Kidney (tissue), 14 donors: ENCODE measurements around the gene DNAJB2. TPM values are rescaled to one million over a fixed set of nuclear protein-coding genes. Genes with fewer than 3 reads are reported as not detected.

Experiments
- DNase-seq, 5 donors: peaks; one replicate each; pipeline ENCODE4 v3.0.0-alpha.2; 2013 to 2020
- FAIRE-seq: peaks from 2 replicates; lab custom pipeline; 2012; peaks lifted over from hg19 to GRCh38; lab: Jason Lieb, UNC
- H3K27ac ChIP-seq, 2 donors: one replicate each; pipeline ENCODE4 v1.7.0; 2013; ENCODE audit warnings: low read depth in 2 of 2, low read length in 2 of 2, inconsistent platforms in 1 of 2
- H3K27me3 ChIP-seq: one replicate; pipeline ENCODE4 v1.7.1; 2013; ENCODE audit warnings: low read length, inconsistent platforms; ENCODE audit not compliant: control insufficient read depth, insufficient read depth
- H3K36me3 ChIP-seq, 3 donors: one replicate each; pipeline versions ENCODE4 v1.7.0 to v1.7.1; 2013; ENCODE audit warnings: low read length in 3 of 3, control low read depth in 1 of 3, inconsistent platforms in 1 of 3; ENCODE audit not compliant: insufficient read depth in 3 of 3, control insufficient read depth in 2 of 3
- H3K4me1 ChIP-seq, 3 donors: one replicate each; pipeline versions ENCODE4 v1.7.0 to v1.7.1; 2013; ENCODE audit warnings: low read length in 3 of 3, inconsistent platforms in 1 of 3, low read depth in 1 of 3; ENCODE audit not compliant: control insufficient read depth in 2 of 3, insufficient read depth in 2 of 3
- H3K4me3 ChIP-seq, 3 donors: one replicate each; pipeline versions ENCODE4 v1.7.0 to v1.8.1; 2013; ENCODE audit warnings: low read length in 3 of 3, control low read depth in 1 of 3, inconsistent platforms in 1 of 3
- H3K9ac ChIP-seq, 3 donors: one replicate each; pipeline versions ENCODE4 v1.7.0 to v1.7.1; 2013; ENCODE audit warnings: low read length in 3 of 3, control low read depth in 1 of 3, inconsistent platforms in 1 of 3
- H3K9me3 ChIP-seq, 3 donors: one replicate each; pipeline versions ENCODE4 v1.7.0 to v1.7.1; 2013; ENCODE audit warnings: low read length in 3 of 3, control low read depth in 1 of 3, inconsistent platforms in 1 of 3; ENCODE audit not compliant: control insufficient read depth in 2 of 3, insufficient read depth in 1 of 3
- CTCF ChIP-seq: IDR thresholded peaks from 3 replicates; pipeline ENCODE4 v1.5.1; 2012; ENCODE audit warnings: mild to moderate bottlenecking, moderate library complexity, borderline replicate concordance; ENCODE audit not compliant: insufficient read depth; ENCODE audit errors: extremely low read depth
- intact Hi-C: fragments of 100-400 bp; cut with DNase I; formaldehyde crosslinking; loops from one replicate; pipeline ENCODE4 v1.11.1; 2022
- polyA plus RNA-seq: library from polyadenylated mRNA; stranded (reverse); fragments of 350-450 nt; fragmentation: Illumina TruSeq; extraction: RNeasy Lipid Tissue Mini Kit (QIAGEN cat#74804); gene quantifications from one replicate; pipeline ENCODE4 v1.2.3, GENCODE V29; 2014; ENCODE audit warnings: low read depth, low replicate concordance; ENCODE audit not compliant: insufficient read depth
- total RNA-seq: library from RNA; stranded (reverse); fragmentation: NEBNext Ultra II Directional; extraction: Animal tissue kit (Norgen Biotek cat#: 25700); gene quantifications from one replicate; pipeline ENCODE4 v1.2.1, GENCODE V29; 2021
- donor health status: control.
- donor health status: control.
- donor health status: control.
- donor health status: control.
- donor health status: control.
- donor health status: DM: yes; HTN: yes; CAD: no.
- donor health status: Normal renal cell carcinoma (clear cell type).

The DNAJB2 gene
- total and polyA plus RNA-seq, 2 donors from 2014 or later, result 94.3 to 128 TPM

- Histone ChIP-seq H3K9me3 (no peaks in the 10 kb centered on the region), H3K4me1 (no peaks in the 10 kb centered on the region), H3K4me3 (no peak overlapping the region), H3K36me3 (no peaks in the 10 kb centered on the region), H3K27me3 (peaks cover 5% of the 10 kb centered on the region), H3K27ac (no peak overlapping the region), H3K9ac (no peak overlapping the region)
- TF ChIP-seq CTCF, result no peak
- intact Hi-C loops, result no loop called here
- no peak for DNase-seq
- no peak for FAIRE-seq
Observed at GRCh38 chr2:219314804-219315468, 35.8 kb downstream of the DNAJB2 start.

- FAIRE-seq (no peak), DNase-seq (no peak)
- no peaks in the 10 kb centered on the region for H3K27me3 ChIP-seq
- no peaks in the 10 kb centered on the region for H3K36me3 ChIP-seq
- no peaks in the 10 kb centered on the region for H3K9me3 ChIP-seq
- no peak overlapping the region for H3K27ac ChIP-seq
- no peak overlapping the region for H3K4me3 ChIP-seq
- H3K4me1 ChIP-seq, result no peaks in the 10 kb centered on the region
- no peak overlapping the region for H3K9ac ChIP-seq
- intact Hi-C loops, result no loop called here
- no peak for TF ChIP-seq CTCF
Observed at GRCh38 chr2:219323434-219323833, 44.3 kb downstream of the DNAJB2 start.

- Histone ChIP-seq H3K27ac (no peak overlapping the region), H3K36me3 (no peaks in the 10 kb centered on the region), H3K27me3 (no peaks in the 10 kb centered on the region), H3K9me3 (no peaks in the 10 kb centered on the region), H3K4me3 (no peak overlapping the region), H3K4me1 (no peaks in the 10 kb centered on the region), H3K9ac (no peak overlapping the region)
- TF ChIP-seq CTCF, result no peak
- intact Hi-C loops, result no loop called here
- FAIRE-seq (no peak), DNase-seq (no peak)
Observed at GRCh38 chr2:219325136-219325535, 46.0 kb downstream of the DNAJB2 start.
